CD4-positive, alpha-beta memory T cell (primary cell): ENCODE data around the gene ZNF628. TPM values are rescaled to one million over a fixed set of nuclear protein-coding genes. Genes with fewer than 3 reads are reported as not detected.
"Not testable (repeated sequence)": the region's sequence is repeated elsewhere in the genome, so short reads cannot be mapped to it uniquely, and the experiment has no call there.

Source experiments
- CTCF ChIA-PET: fragments of 350-600 bp; sonication (Branson Sonifier 250); formaldehyde crosslinking; loops from one replicate; lab custom pipeline; 2021; ENCODE audit warnings: inconsistent platforms; ENCODE audit not compliant: partially characterized antibody; lab: Charles Lee
- POLR2A ChIA-PET: fragments of 350-600 bp; sonication (Branson Sonifier 250); formaldehyde crosslinking; loops from one replicate; lab custom pipeline; 2021; ENCODE audit not compliant: partially characterized antibody; lab: Charles Lee
- DNase-seq, 5 donors: peaks; one replicate each; pipeline versions ENCODE4 v3.0.0 to v3.0.0-alpha.2; 2020 to 2022; ENCODE audit warnings: mixed read lengths in 1 of 5
- H3K27ac ChIP-seq: one replicate; pipeline ENCODE4 v1.7.0; 2013; ENCODE audit warnings: low read depth, low read length
- H3K27me3 ChIP-seq: 2 replicates; pipeline ENCODE4 v1.7.0; 2013; ENCODE audit warnings: mild to moderate bottlenecking, low read length, moderate library complexity; ENCODE audit not compliant: insufficient read depth
- H3K36me3 ChIP-seq: 2 replicates; pipeline ENCODE4 v1.7.0; 2013; ENCODE audit warnings: mild to moderate bottlenecking, low read length, moderate library complexity; ENCODE audit not compliant: insufficient read depth
- H3K4me1 ChIP-seq: 2 replicates; pipeline ENCODE4 v1.7.0; 2013; ENCODE audit warnings: mild to moderate bottlenecking, low read length, moderate library complexity; ENCODE audit not compliant: insufficient read depth
- H3K4me3 ChIP-seq, 2 donors: one replicate each; pipeline ENCODE4 v1.7.0; 2013; ENCODE audit warnings: low read length in 2 of 2, mild to moderate bottlenecking in 1 of 2
- H3K9me3 ChIP-seq, 2 donors: one replicate each; pipeline ENCODE4 v1.7.0; 2013; ENCODE audit warnings: low read length in 2 of 2, control low read depth in 1 of 2; ENCODE audit not compliant: control insufficient read depth in 1 of 2
- H3K27ac Mint-ChIP-seq, 7 donors: one replicate each; pipeline ENCODE4 v1.8.0; 2020 to 2021; ENCODE audit warnings: mixed read lengths in 7 of 7, mild to moderate bottlenecking in 6 of 7, inconsistent platforms in 3 of 7, moderate library complexity in 3 of 7
- H3K27me3 Mint-ChIP-seq, 2 donors: one replicate each; pipeline ENCODE4 v1.8.0; 2020 to 2021; ENCODE audit warnings: mixed read lengths in 2 of 2
- H3K36me3 Mint-ChIP-seq, 2 donors: one replicate each; pipeline ENCODE4 v1.8.0; 2020 to 2021; ENCODE audit warnings: mixed read lengths in 2 of 2, inconsistent platforms in 1 of 2, mild to moderate bottlenecking in 1 of 2
- H3K4me1 Mint-ChIP-seq, 4 donors: one replicate each; pipeline ENCODE4 v1.8.0; 2020 to 2021; ENCODE audit warnings: mixed read lengths in 4 of 4, mild to moderate bottlenecking in 1 of 4
- H3K4me3 Mint-ChIP-seq, 8 donors: one replicate each; pipeline ENCODE4 v1.8.0; 2020 to 2021; ENCODE audit warnings: mixed read lengths in 8 of 8, mild to moderate bottlenecking in 7 of 8, moderate library complexity in 6 of 8, inconsistent platforms in 3 of 8
- H3K9me3 Mint-ChIP-seq, 8 donors: one replicate each; pipeline ENCODE4 v1.8.0; 2020 to 2021; ENCODE audit warnings: mixed read lengths in 8 of 8, mild to moderate bottlenecking in 5 of 8, inconsistent platforms in 3 of 8, moderate library complexity in 1 of 8
- intact Hi-C: fragments of 100-400 bp; cut with micrococcal nuclease; formaldehyde crosslinking; loops from one replicate; pipeline ENCODE4 v1.15.1; 2023
- polyA plus RNA-seq, 2 donors: library from polyadenylated mRNA; unstranded; fragments of 300-500 nt; fragmentation: Illumina TruSeq; gene quantifications; one replicate each; pipeline ENCODE4 v1.2.3, GENCODE V29; 2021
- total RNA-seq, 2 experiments: library from RNA; stranded (reverse); gene quantifications; one replicate each; pipeline ENCODE4 v1.2.3, GENCODE V29; 2021

ZNF628 gene
- total and polyA plus RNA-seq, 4 experiments from 2014 or later = 0.47 to 9.1 (median 8.1) TPM; not detected in 1

DNA sequence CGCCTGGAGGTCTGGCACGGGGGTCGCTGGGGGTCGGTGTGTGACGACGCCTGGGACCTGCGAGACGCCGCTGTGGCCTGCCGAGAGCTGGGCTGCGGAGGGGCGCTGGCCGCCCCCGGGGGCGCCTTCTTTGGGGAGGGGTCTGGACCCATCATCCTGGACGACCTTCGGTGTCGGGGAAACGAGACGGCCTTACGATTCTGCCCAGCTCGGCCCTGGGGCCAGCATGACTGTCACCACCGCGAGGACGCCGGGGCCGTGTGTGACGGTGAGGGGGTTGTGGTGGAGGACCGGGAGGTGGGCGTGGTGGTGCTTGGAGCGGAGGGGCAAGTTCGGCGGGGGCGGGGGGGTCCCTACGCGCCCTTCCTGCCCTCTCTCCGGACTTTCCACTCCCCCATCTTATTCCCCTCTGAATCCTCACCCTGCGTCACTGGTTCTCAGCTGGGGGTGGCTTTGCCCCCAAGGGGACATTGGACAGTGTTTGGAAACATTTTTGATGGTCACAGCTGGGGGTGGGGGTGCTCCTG is 17.3 kb downstream of the ZNF628 start:
- DNase-seq = no peak
- POLR2A ChIA-PET = interaction anchor here (0.6 to 2.0 kb wide), 2 partner anchors 17 to 161 kb away, joined by 3 to 9 read pairs; partner anchors contain the start of gene ZNF628
- CTCF ChIA-PET = interaction anchor here (0.8 to 3.5 kb wide), 2 partner anchors 11 to 25 kb away, joined by 3 to 14 read pairs; no protein-coding TSS in a partner anchor
- H3K36me3 Mint-ChIP-seq = no peaks in the 10 kb centered on the region
- no peak overlapping the region for H3K27ac Mint-ChIP-seq
- intact Hi-C loops = no loop called here
- no peaks in the 10 kb centered on the region for H3K9me3 Mint-ChIP-seq
- Histone ChIP-seq H3K4me1 (no peaks in the 10 kb centered on the region), H3K9me3 (no peaks in the 10 kb centered on the region), H3K27me3 (no peaks in the 10 kb centered on the region), H3K27ac (no peak overlapping the region), H3K4me3 (no peak overlapping the region), H3K36me3 (no peaks in the 10 kb centered on the region)
- peaks cover 0 to 2% (median 0%) of the 10 kb centered on the region in 4 donors for H3K4me1 Mint-ChIP-seq
- H3K27me3 Mint-ChIP-seq = peaks cover 5 to 12% of the 10 kb centered on the region in 2 donors
- peak overlapping the region in 2 of 8 donors; percentile 20 to 69 for H3K4me3 Mint-ChIP-seq

DNA sequence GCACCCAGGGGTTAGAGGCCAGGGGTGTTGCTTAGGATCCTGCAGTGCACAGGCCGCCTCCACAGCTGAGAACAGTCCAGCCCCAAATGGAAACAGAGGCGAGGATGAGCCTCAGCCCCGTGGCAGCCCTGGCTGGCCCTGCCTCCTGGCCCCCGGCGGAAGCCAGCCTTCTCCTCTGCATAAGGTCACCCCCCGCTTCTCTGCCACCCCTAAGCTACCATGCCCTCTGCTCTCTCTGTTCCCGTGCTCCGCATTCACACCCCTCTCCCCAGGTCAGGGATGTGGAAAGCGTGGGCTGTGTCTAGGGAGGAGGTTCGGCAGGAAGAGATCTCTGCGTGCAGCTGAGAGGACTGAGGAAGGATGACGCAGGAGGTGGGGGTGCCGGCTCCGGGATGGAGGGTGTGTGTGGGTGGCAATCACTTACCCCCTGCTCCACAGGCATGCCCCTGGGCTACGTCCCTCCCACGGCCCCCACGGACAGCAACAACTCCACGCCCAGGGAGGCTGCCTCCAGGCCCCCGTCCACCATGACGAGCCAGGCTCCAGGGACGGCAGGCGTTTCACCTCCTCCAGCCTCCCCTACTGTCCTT is 17.9 kb downstream of the ZNF628 start:
- DNase-seq = no peak
- peak overlapping the region in 6 of 8 donors; percentile 20 to 71 (median 61) for H3K4me3 Mint-ChIP-seq
- intact Hi-C loops = no loop called here

DNA sequence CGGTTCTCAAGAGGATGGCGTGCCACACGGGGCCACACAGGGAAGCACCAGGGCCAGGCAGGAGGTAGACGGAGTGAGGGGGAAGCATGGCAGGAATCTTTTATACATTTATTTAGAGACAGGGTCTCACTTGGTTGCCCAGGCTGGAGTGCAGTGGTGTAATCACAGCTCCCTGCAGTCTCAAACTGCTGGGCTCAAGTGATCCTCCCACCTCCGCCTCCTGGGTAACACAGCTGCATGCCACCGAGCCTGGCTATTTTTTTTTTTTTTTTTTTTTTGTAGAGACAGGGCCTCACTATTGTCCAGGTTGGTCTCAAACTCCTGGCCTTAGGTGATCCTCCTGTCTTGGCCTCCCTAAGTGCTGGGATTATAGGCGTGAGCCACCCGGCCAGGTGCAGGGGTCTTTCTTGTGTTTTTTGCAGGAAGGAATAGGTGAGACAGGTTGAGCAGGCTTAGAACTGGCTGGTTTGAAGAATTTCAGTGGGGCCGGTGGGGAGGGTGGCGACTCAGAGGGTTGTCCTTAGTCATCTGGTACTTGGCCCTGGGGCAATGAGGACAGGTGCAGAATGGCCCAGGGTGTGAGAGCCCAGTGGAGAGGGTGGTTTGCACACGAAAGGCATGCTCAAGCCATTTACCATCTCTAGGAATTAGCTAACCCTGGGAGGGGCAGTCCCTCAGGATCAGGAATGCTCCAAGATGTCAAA is 19.4 kb downstream of the ZNF628 start:
- peaks cover 5 to 12% of the 10 kb centered on the region in 2 donors for H3K27me3 Mint-ChIP-seq
- Histone ChIP-seq H3K9me3 (no peaks in the 10 kb centered on the region), H3K27me3 (no peaks in the 10 kb centered on the region), H3K4me3 (no peak overlapping the region), H3K27ac (no peak overlapping the region), H3K36me3 (no peaks in the 10 kb centered on the region), H3K4me1 (no peaks in the 10 kb centered on the region)
- intact Hi-C loops = no loop called here
- no peaks in the 10 kb centered on the region for H3K9me3 Mint-ChIP-seq
- no peak for DNase-seq
- H3K27ac Mint-ChIP-seq = no peak overlapping the region
- peaks cover 0 to 2% (median under 1%) of the 10 kb centered on the region in 4 donors for H3K4me1 Mint-ChIP-seq
- ChIA-PET CTCF (interaction anchor here (1.5 to 3.5 kb wide), 2 partner anchors 9 to 10 kb away, joined by 3 to 14 read pairs; partner anchors contain the start of gene NAT14), POLR2A (interaction anchor here (2.0 kb wide), 1 partner anchor 19 kb away, joined by 9 read pairs; the partner anchor contains the start of gene ZNF628)
- H3K36me3 Mint-ChIP-seq = no peaks in the 10 kb centered on the region
- H3K4me3 Mint-ChIP-seq = no peak overlapping the region

More for the DNA sequence above, 17.9 kb downstream of the ZNF628 start:
- Mint-ChIP-seq H3K27ac (peak overlapping the region in 1 of 7 donors; percentile 30), H3K27me3 (peaks cover 5 to 12% of the 10 kb centered on the region in 2 donors), H3K9me3 (no peaks in the 10 kb centered on the region), H3K4me1 (peaks cover 0 to 2% (median 0%) of the 10 kb centered on the region in 4 donors), H3K36me3 (no peaks in the 10 kb centered on the region)
- Histone ChIP-seq H3K4me3 (no peak overlapping the region), H3K4me1 (no peaks in the 10 kb centered on the region), H3K36me3 (no peaks in the 10 kb centered on the region), H3K27me3 (no peaks in the 10 kb centered on the region), H3K9me3 (no peaks in the 10 kb centered on the region), H3K27ac (no peak overlapping the region)
- ChIA-PET POLR2A (interaction anchor here (0.6 to 2.0 kb wide), 2 partner anchors 18 to 160 kb away, joined by 3 to 9 read pairs; partner anchors contain the start of gene ZNF628), CTCF (interaction anchor here (0.8 to 3.5 kb wide), 2 partner anchors 10 to 25 kb away, joined by 3 to 14 read pairs; no protein-coding TSS in a partner anchor)

DNA sequence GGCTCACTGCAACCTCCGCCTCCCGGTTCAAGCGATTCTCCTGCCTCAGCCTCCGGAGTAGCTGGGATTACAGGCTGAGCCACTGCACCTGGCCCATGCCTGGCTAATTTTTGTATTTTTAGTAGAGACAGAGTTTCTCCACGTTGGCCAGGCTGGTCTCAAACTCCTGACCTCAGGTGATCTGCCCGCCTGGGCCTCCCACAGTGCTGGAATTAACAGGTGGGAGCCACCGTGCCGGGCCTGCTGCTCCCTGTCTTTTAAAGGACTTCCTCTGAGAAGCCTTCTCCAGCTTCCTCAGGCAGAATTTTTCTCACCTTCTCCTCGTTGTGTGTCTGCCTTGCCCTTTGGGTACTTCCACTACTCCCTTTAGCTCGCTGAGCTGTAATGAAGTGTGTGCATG is 20.4 kb downstream of the ZNF628 start:
- H3K9me3 Mint-ChIP-seq, H3K27me3 ChIP-seq, H3K36me3 ChIP-seq, H3K4me1 ChIP-seq, H3K4me3 Mint-ChIP-seq, H3K27ac ChIP-seq, H3K27me3 Mint-ChIP-seq, H3K36me3 Mint-ChIP-seq, H3K4me1 Mint-ChIP-seq, DNase-seq, H3K27ac Mint-ChIP-seq, intact Hi-C loops, POLR2A ChIA-PET, H3K9me3 ChIP-seq, H3K4me3 ChIP-seq: not testable (repeated sequence)
- CTCF ChIA-PET = interaction anchor here (1.5 to 3.5 kb wide), 3 partner anchors 8 to 29 kb away, joined by 3 to 14 read pairs (median 9); partner anchors contain the start of gene NAT14

DNA sequence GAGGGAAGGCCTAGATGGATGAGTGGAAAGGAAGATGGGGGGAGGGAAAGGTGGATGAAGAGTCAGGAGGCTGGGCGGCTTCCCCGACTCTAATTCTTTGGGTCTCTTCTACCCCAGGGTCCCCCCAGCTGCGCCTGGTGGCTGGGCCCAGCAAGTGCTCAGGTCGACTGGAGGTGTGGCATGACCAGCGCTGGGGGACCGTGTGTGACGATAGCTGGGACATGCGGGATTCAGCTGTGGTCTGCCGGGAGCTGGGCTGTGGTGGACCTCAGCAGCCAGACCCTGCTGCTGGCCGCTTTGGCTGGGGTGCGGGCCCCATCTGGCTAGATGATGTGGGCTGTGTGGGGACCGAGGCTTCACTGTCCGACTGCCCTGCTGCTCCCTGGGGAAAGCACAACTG is 21.3 kb downstream of the ZNF628 start:
- H3K4me1 ChIP-seq = no peaks in the 10 kb centered on the region
- H3K9me3 ChIP-seq = no peaks in the 10 kb centered on the region
- H3K27ac Mint-ChIP-seq = no peak overlapping the region
- CTCF ChIA-PET = interaction anchor here (1.7 kb wide), 1 partner anchor 30 kb away, joined by 9 read pairs; no protein-coding TSS in a partner anchor
- peaks cover 2 to 5% of the 10 kb centered on the region in 2 donors for H3K27me3 Mint-ChIP-seq
- no peak overlapping the region for H3K27ac ChIP-seq
- no peak overlapping the region for H3K4me3 Mint-ChIP-seq
- no peaks in the 10 kb centered on the region for H3K36me3 ChIP-seq
- POLR2A ChIA-PET = interaction anchor here (1.4 kb wide), 1 partner anchor 21 kb away, joined by 4 read pairs; the partner anchor contains the start of gene ZNF628
- no peaks in the 10 kb centered on the region for H3K27me3 ChIP-seq
- no peaks in the 10 kb centered on the region for H3K36me3 Mint-ChIP-seq
- H3K4me3 ChIP-seq = no peak overlapping the region
- H3K4me1 Mint-ChIP-seq = peaks cover 0 to 4% (median 1%) of the 10 kb centered on the region in 4 donors
- no peaks in the 10 kb centered on the region for H3K9me3 Mint-ChIP-seq
- DNase-seq = no peak
- intact Hi-C loops = no loop called here

DNA sequence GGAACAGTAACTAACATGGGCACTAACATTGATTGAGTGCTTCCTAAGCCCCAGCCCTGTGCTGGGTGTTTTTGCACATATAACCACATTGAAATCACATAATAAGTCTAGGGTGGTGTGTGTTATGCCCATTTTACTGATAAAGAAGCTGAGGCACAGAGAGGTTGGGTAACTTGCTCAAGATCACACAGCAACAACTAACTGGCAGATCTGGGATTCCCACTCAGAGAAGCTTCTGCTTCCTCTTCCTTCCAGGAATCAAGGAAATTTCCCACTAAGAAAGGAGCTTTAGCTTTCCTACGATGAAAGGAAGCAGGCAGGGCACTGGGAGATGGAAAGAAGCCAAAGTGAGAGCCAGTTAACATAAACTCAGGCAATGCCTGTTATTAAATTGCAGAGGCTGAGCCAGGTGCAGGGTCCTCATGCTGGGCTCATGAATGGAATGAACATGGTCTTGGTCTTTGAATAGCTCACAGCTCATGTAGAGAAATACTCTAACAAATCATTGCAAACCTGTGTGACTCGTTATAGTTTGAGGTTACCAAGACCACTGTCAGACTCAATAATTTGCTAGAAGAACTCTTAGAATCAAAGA is 21.9 kb downstream of the ZNF628 start:
- ChIA-PET CTCF (interaction anchor here (1.7 kb wide), 1 partner anchor 31 kb away, joined by 9 read pairs; no protein-coding TSS in a partner anchor), POLR2A (interaction anchor here (1.4 kb wide), 1 partner anchor 22 kb away, joined by 4 read pairs; the partner anchor contains the start of gene ZNF628)
- H3K4me1 Mint-ChIP-seq = peaks cover 4 to 7% (median 5%) of the 10 kb centered on the region in 4 donors
- Histone ChIP-seq H3K27me3 (no peaks in the 10 kb centered on the region), H3K4me1 (peaks cover 1% of the 10 kb centered on the region), H3K36me3 (no peaks in the 10 kb centered on the region), H3K27ac (no peak overlapping the region), H3K9me3 (no peaks in the 10 kb centered on the region), H3K4me3 (no peak overlapping the region)
- peaks cover 0 to 1% of the 10 kb centered on the region in 2 donors for H3K27me3 Mint-ChIP-seq
- no peaks in the 10 kb centered on the region for H3K9me3 Mint-ChIP-seq
- intact Hi-C loops = no loop called here
- no peaks in the 10 kb centered on the region for H3K36me3 Mint-ChIP-seq
- DNase-seq = no peak
- no peak overlapping the region for H3K27ac Mint-ChIP-seq
- H3K4me3 Mint-ChIP-seq = no peak overlapping the region
